Epidermal melanocyte (primary cell): Measurements from ENCODE around the gene SGK1.

Experiments
- DNase-seq: peaks from one replicate; pipeline ENCODE4 v3.0.0; 2011; ENCODE audit warnings: low spot score; ENCODE audit not compliant: insufficient read length

Gene SGK1

GRCh38 chr6:134172020-134172705 is 145.7 kb downstream of the SGK1 start:
- no peak for DNase-seq

GRCh38 chr6:134171517-134171916 is 146.4 kb downstream of the SGK1 start:
- DNase-seq = no peak

- DNase-seq = no peak
Measured at GRCh38 chr6:134170844-134171243, 147.1 kb downstream of the SGK1 start.

- DNase-seq = no peak
Measured at GRCh38 chr6:134169871-134170486, 147.9 kb downstream of the SGK1 start.

GRCh38 chr6:134168590-134169208 is 149.2 kb downstream of the SGK1 start:
- DNase-seq = no peak

- no peak for DNase-seq
Measured at GRCh38 chr6:134166511-134167261, 151.2 kb downstream of the SGK1 start.

- no peak for DNase-seq
Measured at GRCh38 chr6:134165561-134166201, 152.2 kb downstream of the SGK1 start.

- no peak for DNase-seq
Measured at GRCh38 chr6:134164300-134164699, 153.6 kb downstream of the SGK1 start.

- no peak for DNase-seq
Measured at GRCh38 chr6:134162932-134163331, 155.0 kb downstream of the SGK1 start.

- no peak for DNase-seq
Measured at GRCh38 chr6:134161041-134161440, 156.9 kb downstream of the SGK1 start.

GRCh38 chr6:134152767-134153485 is 165.0 kb downstream of the SGK1 start:
- no peak for DNase-seq

- DNase-seq = no peak
Measured at GRCh38 chr6:134148566-134148965, 169.3 kb downstream of the SGK1 start.

GRCh38 chr6:134147034-134147533 is 170.8 kb downstream of the SGK1 start:
- DNase-seq = no peak

- no peak for DNase-seq
Measured at GRCh38 chr6:134146268-134147033, 171.5 kb downstream of the SGK1 start.

GRCh38 chr6:134145786-134146185 is 172.1 kb downstream of the SGK1 start:
- DNase-seq = no peak

GRCh38 chr6:134138226-134138975 is 179.5 kb downstream of the SGK1 start:
- DNase-seq = no peak

- no peak for DNase-seq
Measured at GRCh38 chr6:134134654-134135053, 183.3 kb downstream of the SGK1 start.

- DNase-seq = no peak
Measured at GRCh38 chr6:134132494-134133141, 185.3 kb downstream of the SGK1 start.
